NCI-H2196 treated with DMSO at 0.1 percent for 48 hours (cell line): ENCODE results near the gene BTBD9.

Experiments
- DNase-seq: peaks from one replicate; lab custom pipeline; 2025; ENCODE audit not compliant: unreplicated experiment; lab: John Stamatoyannopoulos, UW

BTBD9 gene

DNA sequence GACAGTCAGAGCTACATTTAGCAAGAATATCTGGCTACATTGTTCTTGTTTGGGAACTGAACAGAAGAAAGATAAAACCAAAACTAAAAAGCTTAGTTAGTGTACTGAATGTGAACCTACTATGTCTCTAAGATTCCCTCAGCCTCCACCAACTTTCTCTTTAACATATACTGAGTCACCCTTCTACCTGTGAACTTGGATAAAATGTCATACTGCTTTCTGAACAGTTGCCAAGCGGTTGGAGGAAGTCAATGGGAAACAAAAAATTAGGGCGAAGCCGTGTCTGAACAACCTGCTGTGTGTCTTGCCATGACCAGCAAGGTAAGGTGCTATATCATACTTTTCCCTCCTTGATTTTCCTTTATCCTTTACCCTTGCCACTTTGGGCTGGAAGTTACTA lies 243.5 kb downstream of the BTBD9 start:
- DNase-seq: no peak

DNA sequence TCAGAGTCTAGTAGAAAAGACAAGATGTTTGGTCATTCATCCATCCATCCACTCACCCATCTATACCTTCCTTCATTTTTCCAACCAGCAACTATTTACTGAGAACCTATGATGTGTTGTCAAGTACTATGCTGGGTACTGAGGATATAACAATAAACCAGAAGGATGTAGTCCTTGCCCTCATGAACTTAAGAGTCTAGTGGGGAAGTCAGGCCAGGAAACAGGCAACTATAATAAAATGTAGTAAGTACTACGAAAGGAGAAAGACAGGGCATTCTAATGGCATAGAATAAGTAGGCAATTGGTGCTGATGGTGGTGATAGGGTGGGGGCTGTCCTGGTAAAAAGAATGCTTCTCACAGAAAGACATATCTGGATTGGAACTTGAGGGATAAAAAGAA lies 245.7 kb downstream of the BTBD9 start:
- no peak for DNase-seq

DNA sequence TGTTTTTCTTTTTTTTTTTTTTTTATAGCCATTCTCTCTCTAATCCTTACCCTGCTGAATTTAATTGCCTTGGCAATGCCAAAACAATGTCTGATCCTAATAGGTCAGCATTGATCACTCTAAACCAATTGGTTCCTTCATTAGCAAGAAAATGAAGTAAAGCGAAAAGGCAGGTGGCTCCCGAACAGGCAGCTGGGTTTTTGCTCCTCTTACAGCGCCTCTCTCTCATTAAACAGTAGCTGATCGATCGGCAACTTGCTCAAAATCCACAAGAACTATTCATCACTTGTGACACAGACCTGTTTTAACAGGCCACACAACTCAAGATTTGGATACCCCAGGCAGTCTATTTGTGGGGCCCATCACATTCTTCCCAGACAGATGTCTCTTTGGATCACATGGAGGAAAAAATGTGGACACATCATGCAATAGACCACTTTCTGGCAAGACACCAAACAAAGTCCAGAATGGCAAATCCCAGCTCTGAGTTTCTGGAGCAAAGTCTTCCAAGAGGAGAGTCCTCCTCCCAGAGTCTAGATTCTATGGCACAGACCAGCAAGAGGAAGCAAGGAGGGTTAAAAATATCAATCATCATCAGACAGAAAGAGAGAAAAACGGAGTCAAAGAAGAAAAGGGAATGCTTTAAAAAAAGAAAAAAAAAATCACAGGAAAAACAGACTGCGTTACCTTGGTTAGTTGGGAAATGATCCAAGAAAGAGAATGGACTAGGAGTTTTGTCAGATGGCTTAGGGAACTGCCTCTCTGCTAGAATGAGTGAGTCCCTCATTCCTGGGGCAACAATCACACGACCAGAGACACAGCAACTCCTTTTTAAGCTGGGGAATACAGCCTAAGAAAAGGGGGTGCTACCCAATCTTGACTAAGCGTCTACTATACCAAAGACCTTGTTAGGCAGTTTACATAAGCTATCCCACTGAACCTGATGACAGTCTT lies 247.8 kb downstream of the BTBD9 start:
- no peak for DNase-seq

DNA sequence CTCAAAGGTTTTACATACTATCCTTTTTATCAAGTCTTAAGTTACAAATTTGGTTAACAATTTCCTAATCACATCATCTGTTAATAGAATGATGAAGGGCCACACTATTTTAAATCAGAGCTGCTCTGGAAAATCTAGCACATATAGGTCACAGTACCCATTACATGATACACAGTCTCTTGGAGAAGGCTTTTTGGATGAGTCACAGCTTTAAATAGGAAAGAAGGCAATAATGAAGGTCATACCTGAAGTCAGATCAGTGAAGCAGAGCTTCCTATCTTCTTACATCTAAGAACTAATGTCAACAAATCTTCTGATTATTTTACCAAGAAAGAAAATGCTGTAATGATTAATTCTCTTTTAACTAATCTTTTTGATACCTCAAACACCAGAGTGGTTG lies 248.5 kb downstream of the BTBD9 start:
- no peak for DNase-seq

DNA sequence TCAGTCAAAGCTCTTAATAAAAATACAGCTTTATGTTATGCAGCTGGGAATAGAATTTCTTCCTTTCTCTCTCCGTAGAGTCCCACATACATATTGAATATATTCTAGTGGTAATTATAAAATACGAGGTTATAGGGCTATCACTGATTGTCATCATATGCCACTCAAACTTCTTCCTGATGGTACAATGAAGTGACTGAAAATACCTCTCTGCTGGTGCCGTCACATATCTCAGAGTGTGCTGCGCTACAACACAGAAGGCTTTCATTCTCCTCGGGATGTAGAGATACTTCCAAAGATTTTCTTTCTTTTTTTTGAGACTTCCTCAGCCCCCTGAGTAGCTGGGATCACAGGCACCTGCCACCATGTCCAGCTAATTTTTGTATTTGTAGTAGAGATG lies 249.9 kb downstream of the BTBD9 start:
- no peak for DNase-seq

DNA sequence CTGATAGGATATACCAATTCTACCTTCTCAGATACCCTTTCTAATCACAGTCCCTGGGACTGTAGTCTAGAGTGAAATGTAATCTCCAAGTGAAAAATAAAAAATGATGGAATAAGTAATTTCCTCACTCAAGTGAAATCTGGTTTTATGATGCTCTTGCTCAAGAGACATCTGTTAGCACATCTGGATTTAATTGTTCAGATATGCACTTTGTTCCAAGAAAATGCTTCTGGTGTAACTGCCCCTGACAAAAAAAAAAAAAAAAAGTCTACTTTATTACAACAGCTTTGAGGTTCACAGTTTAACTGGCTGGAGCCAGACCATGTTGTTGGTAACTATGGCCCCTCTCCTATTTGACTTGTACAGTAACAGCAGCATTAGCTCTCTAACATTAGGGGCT lies 251.8 kb downstream of the BTBD9 start:
- no peak for DNase-seq

DNA sequence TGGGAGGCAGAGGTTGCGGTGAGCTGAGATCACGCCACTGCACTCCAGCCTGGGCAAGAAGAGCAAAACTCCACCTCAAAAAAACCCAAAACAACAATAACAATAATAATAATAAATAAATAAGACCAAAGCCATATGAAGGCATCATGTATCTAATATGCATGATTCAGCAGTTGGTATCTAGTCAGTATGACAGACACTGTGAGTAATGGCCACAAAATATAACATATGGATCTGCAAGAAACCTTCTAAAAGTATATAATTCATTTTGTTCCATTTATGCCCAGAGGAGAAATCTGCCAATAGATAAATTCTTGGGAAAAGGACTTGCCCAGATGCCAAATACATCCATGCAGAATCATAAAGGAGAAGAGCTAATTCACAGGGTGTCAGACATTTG lies 252.3 kb downstream of the BTBD9 start:
- DNase-seq: no peak

DNA sequence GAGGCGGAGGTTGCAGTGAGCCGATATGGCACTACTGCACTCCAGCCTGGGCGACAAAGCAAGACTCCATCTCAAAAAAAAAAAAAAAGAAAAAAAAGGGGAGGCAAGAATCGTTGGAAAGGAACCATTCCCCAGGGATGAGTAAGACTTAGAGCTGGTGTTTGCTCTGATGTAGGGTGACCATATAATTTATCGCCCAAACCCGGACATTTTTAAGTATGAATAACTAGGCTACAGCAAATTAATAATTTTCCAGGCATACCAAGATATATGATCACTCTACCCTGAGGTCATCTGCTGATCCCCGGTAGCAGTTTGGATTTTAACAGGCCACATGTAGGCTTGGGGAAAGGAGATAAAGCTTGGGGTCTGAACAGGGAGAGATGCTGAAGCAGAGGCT lies 260.9 kb downstream of the BTBD9 start:
- no peak for DNase-seq

DNA sequence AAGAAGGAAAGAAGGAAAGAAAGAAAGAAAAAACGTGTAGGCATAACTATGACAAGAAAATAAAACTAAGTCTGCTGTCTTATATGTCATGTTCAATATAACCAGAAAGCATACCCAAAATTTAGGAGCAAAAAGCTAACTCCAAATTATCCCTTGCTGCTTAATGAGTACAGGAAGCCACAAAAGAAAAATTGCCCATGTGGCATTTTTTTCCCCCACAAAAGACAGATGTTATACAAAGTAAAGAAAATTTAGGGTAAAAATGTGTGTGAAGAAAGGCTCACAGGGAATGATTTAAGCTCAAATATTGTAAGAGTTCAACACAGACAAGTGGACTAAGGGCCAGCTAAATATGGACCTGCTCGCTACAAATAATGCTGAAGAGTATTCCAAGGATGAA lies 263.8 kb downstream of the BTBD9 start:
- no peak for DNase-seq

DNA sequence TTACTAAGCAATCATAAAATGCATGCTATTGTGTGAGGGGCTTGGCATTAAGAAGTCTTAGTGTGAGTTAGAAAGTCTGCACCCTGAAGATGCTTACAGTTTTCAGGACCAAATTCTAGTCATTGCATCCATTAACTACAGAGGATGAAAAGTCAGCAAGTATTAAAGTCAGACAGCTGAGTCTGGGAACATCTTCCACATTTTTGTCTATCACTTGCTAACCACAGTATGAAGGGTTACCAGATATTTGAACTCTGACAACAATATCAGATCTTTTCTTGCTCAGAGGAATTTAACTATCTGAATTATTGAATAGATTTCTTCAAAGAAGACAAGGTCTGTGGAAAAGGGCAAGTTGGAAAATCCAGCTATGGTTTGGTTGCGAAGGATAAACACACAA lies 264.4 kb downstream of the BTBD9 start:
- DNase-seq: no peak

DNA sequence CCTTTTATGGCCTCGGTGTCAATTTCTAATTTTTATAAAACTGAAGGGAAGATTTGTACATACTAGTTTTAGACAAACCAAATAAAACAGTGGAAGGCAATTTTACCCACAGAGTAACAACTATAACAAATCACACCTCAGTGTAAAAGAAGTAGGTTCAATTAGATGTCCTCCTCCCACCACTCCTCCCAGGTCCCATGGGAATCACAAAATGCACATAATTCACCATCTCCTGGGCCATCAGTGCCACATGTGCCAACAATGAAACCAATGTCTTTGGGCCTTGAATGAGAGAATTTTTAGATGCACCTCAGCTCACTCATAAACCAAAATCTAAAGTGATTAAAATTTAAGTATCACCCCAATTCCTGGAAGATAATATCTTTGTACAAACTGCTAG lies 267.8 kb downstream of the BTBD9 start:
- DNase-seq: no peak

DNA sequence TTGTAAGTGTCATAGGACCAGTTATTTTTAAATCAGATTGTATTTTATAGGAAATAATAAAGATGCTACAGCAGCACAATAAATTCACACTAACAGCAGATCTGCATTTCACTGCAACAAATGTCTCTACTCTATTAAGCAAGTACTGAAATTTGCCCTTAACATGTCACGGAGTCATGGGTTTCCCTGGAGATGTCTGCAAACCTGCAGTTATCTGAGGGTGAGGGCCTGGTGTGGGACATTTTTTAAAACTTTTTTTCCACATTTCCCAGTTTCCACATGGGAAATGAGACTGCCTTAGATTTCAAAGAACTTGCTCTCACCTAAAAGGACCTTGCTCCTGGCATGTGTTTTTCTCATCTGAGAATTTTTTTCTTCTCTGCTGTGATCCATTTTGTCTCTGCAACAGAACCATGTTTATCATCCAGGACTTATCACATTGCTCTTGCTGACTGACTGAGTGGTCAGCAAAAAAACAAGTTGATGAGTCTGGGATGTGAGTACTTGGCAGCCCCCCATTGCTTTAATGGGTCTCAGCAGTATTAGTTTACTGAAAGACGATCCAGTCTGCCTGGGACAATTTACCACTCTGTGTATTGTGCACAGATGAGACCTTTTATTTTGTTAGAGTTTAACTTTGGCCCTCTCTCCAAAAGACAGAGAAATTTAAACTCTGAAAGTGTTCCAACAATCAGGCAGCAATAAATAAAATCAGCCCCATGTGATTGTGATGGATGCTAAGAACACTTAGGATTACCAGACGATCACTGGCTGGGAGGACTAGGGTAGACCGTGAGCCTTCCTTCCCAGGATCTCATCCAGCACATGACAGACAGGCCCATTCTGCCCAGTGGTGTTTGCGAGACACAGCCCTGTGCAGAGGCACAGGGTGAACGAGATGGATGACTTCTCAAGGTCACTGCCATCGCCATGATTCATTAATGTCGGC lies 268.8 kb downstream of the BTBD9 start:
- no peak for DNase-seq

DNA sequence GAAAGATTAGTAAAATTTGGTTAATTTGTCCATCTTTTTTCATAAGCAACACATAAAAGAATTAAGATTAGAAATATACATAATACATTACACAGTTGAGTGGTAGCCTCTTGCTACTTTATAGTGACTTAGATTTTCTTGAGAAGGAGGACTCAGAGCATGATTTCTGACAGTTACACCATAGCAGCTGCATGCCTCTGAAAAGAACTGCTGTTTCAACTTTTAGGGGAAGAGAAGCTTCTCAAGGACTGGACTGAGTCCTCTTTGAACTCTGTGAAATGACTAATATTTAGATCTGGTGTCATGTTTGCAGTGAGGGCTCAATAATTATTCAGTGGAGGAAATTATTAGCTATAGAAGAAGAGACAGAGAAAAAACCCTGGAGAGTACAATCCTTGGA lies 272.5 kb downstream of the BTBD9 start:
- DNase-seq: no peak

DNA sequence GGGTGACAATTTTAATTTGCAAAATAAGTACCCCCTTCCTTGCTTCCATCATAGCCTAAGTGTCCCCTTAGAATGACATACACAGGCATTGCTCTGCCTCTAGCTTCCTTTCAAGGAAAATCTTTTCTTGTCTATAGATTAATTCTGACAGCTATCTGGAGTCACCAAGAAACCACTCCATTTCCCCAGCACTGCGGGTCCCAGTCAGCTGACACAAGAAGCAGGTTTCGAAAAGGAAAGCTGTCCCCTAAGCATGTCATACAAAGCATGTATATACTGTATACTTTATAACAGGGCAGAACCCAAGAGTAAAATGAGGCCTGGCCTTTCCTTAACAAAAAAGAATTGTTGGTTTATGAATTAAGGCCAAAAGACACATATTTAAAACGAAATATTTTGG lies 273.5 kb downstream of the BTBD9 start:
- DNase-seq: no peak

DNA sequence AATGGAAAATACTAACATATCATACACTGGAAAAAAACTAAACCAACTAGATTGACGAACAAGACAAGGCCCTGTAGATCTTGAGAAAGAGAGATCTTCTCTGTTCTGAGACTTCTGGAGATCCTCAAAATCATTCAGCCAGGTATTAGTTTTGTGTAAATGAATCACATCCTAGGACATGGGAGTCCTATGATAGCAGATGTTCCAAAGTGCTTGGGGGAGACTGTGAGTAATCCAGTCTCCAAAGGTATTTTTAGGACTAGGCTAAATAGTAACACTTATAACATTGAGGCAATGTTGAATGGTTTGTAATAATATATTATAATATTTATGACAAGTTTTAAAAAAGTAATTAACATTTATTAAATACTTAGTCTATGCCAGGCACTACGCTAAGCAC lies 275.0 kb downstream of the BTBD9 start:
- DNase-seq: no peak

DNA sequence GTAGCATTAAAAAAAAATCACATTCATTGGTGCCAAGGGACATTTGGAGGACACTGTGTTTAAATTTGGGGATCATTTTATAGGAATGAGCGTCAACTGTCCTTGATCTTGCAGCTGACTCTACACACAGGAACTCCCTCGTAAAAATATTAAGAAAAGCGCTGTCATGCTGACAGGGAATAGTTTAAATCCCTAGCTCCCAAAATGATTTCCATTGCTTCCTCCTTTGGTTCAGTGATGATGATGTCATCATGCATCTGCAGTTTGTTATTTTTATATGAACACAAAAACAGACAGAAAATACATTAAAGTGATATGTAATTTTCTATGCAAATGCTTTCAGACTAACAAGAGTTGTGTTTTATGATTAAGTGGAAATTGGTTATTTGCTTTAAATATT lies 275.6 kb downstream of the BTBD9 start:
- no peak for DNase-seq

DNA sequence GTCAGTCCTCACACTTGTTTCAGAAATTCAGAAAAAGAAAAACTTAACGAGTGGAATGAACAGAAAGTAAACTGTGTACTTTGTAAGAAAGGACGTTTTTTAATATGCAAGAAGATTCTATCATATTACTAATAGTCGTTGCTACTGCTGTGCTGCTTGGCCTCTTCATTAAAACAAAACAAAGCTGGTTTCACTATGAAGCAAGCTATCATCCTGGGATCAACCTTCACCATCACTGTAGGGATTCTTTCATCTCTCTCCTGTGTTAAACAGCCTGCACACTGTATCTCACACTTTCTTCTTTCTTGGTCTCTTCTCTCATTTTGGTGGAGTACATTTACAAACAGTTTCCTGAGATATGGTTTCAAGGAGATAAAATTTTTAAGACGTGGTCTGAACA lies 284.2 kb downstream of the BTBD9 start:
- no peak for DNase-seq

DNA sequence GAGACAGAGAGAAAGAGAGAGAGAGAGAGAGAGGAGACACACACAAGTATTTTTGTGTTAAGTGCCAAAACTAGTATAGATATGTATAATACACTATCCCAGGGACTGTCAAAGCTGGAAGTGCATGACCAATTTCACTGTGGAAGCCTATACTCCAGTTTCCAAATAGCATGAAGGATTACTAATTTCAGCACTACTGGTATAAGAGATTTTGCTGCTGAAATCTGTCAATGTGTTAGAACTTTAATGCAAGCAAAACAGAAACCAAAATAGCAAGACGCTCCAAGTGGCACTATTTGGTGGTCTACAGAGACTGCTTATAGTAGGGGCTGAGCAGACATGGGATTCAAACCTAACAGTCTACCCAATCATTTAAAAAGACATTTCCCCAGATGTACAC lies 284.8 kb downstream of the BTBD9 start:
- DNase-seq: no peak

DNA sequence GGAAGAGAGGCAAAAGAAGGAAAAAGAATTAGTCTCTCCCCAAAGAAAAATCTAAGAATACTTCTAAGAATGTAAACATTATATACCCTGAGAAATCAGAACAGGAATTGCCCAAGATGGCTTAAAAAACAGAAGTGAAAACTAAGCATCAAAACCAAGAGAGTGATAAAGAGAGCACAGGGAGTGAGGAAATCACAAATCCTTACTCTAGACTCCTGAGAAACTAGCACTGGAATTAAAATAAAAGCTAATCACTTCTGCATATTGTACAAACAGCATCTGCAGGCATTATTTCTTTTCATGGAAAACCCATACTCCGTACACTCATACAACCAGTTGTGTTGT lies 285.7 kb downstream of the BTBD9 start:
- DNase-seq: no peak

DNA sequence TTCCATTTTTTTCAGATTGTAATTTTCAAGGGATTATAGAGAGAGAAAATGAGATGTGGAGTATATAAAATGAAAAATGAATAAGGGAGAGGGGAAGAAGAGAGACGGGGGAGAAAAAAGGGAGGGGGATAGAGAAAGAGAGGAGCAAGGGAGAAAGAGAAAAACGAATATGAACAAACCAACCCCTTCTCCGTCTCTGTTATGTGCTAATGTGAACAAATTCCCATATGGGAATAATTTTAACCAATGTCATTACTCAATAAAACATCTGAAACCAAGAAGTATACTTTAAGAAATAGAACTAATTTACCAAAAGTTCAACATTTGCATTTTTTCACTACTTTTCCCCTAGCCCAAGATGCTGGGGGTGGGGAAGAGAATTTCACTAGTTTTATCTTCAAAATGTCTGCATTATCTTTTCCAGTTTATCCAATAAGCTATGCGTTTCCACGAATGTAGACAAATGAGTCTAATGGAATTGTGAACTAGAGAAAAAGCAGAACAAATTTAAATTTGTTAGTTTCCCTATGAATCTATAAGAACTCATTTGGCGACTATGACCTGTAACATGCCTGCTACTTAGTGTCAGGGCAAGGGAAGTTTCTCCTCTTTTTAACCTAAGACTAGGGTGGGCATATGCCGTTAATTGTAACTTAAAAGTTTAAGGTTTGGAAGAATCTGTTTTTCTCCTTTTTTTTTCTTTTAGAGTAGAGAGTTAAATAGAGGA lies 286.3 kb downstream of the BTBD9 start:
- no peak for DNase-seq

DNA sequence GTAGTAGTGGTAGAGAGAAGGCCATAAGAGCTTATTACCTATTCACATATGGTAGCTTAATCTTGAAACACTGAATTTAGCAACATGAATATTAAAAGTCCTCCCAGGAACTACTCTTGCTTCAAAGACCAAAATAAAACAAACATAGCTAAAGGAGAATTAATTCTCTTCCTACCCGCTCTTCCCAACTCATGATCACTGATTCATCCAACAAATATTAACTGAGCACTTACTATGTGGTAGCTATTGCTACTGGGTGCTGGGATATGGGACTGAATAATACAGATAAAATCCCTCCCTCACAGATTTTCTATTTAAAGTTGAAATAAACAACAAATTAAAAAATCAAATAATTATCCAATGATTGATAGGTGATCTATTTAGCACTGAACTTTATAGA lies 287.1 kb downstream of the BTBD9 start:
- no peak for DNase-seq
